WTC11 (cell line): ENCODE measurements around the gene MAP4K1.

Experiments used
- ARID4B ChIP-seq: sonication (generic); formaldehyde crosslinking; IDR thresholded peaks from 2 replicates; pipeline ENCODE4 v1.8.0; 2023; ENCODE audit warnings: missing genetic modification reagents, mild to moderate bottlenecking, borderline replicate concordance
- ATF3 ChIP-seq: sonication (generic); formaldehyde crosslinking; conservative IDR thresholded peaks from 2 replicates; pipeline ENCODE4 v1.8.1; 2022; ENCODE audit warnings: mild to moderate bottlenecking, missing genetic modification reagents
- CTCF ChIP-seq: fragments of 200-600 bp; IDR thresholded peaks from 2 replicates; pipeline ENCODE4 v1.8.0; 2022; ENCODE audit warnings: antibody characterized with exemption
- E2F4 ChIP-seq: sonication (generic); formaldehyde crosslinking; IDR thresholded peaks from 2 replicates; pipeline ENCODE4 v1.8.1; 2022; ENCODE audit warnings: low read depth, mild to moderate bottlenecking, moderate library complexity, missing genetic modification reagents, borderline replicate concordance
- PRRX2 ChIP-seq: fragments of 250-450 bp; sonication (Bioruptor Pico); IDR thresholded peaks from 2 replicates; pipeline ENCODE4 v1.8.0; 2021; ENCODE audit warnings: mild to moderate bottlenecking
- SOX15 ChIP-seq: fragments of 250-450 bp; sonication (Bioruptor Pico); IDR thresholded peaks from 2 replicates; pipeline ENCODE4 v1.9.0; 2021; ENCODE audit warnings: mild to moderate bottlenecking
- TP53 ChIP-seq: sonication (generic); formaldehyde crosslinking; IDR thresholded peaks from 2 replicates; pipeline ENCODE4 v1.8.1; 2023; ENCODE audit warnings: mild to moderate bottlenecking, missing genetic modification reagents
- ZNF121 ChIP-seq: sonication (generic); formaldehyde crosslinking; IDR thresholded peaks from 2 replicates; pipeline ENCODE4 v1.8.0; 2023; ENCODE audit warnings: missing genetic modification reagents
- ZNF138 ChIP-seq: sonication (generic); formaldehyde crosslinking; conservative IDR thresholded peaks from 2 replicates; pipeline ENCODE4 v1.8.1; 2022; ENCODE audit warnings: mild to moderate bottlenecking, moderate library complexity, missing genetic modification reagents

- TF ChIP-seq ATF3: no peak
- no peak for TF ChIP-seq E2F4
- no peak for TF ChIP-seq ZNF121 (CRISPR knock-in tag)
- TF ChIP-seq CTCF: no peak
- TF ChIP-seq PRRX2 (CRISPR knock-in tag): no peak
- TF ChIP-seq SOX15 (CRISPR knock-in tag): no peak
- TF ChIP-seq ZNF138 (CRISPR knock-in tag): no peak
- TF ChIP-seq ARID4B: no peak
- no peak for TF ChIP-seq TP53 (CRISPR knock-in tag)
These were observed 74.4 kb downstream of the MAP4K1 start for GRCh38 chr19:38543286-38543806.
